Measurements from ENCODE around the gene AMPD1.

The AMPD1 gene

GRCh38 chr1:114696810-114697209 lies 1.5 kb upstream of the AMPD1 start:
- DNase-seq: no peak
- Histone ChIP-seq H3K27me3 (replicated peaks) (no peaks in the 10 kb centered on the region), H3K36me3 (replicated peaks) (no peaks in the 10 kb centered on the region), H3K4me3 (ENCODE audit: low read depth, low read length) (no peak overlapping the region), H3K27ac (no peak overlapping the region)
- no peak for TF ChIP-seq CTCF (IDR thresholded peaks at IDR 0.05; ENCODE audit: low read depth, low read length, missing control alignments)
- in situ Hi-C loops (cut with HindIII; ENCODE audit: low pct_ligation_motif_present, low sequenced_read_pairs): no loop called here

- Histone ChIP-seq H3K4me3 (ENCODE audit: low read depth, low read length) (no peak overlapping the region), H3K36me3 (replicated peaks) (no peaks in the 10 kb centered on the region), H3K27me3 (replicated peaks) (no peaks in the 10 kb centered on the region), H3K27ac (no peak overlapping the region)
- TF ChIP-seq CTCF (IDR thresholded peaks at IDR 0.05; ENCODE audit: low read depth, low read length, missing control alignments): no peak
- no peak for DNase-seq
- in situ Hi-C loops (cut with HindIII; ENCODE audit: low pct_ligation_motif_present, low sequenced_read_pairs): no loop called here
Measured at GRCh38 chr1:114694540-114695310, 621 bp downstream of the AMPD1 start.

GRCh38 chr1:114692947-114693346 lies 2.4 kb downstream of the AMPD1 start:
- DNase-seq: no peak
- Histone ChIP-seq H3K27ac (no peak overlapping the region), H3K4me3 (ENCODE audit: low read depth, low read length) (no peak overlapping the region), H3K27me3 (replicated peaks) (no peaks in the 10 kb centered on the region), H3K36me3 (replicated peaks) (no peaks in the 10 kb centered on the region)
- no peak for TF ChIP-seq CTCF (IDR thresholded peaks at IDR 0.05; ENCODE audit: low read depth, low read length, missing control alignments)
- in situ Hi-C loops (cut with HindIII; ENCODE audit: low pct_ligation_motif_present, low sequenced_read_pairs): no loop called here

GRCh38 chr1:114691061-114691460 lies 4.3 kb downstream of the AMPD1 start:
- DNase-seq: no peak
- Histone ChIP-seq H3K36me3 (replicated peaks) (no peaks in the 10 kb centered on the region), H3K27ac (no peak overlapping the region), H3K27me3 (replicated peaks) (peaks cover 2% of the 10 kb centered on the region), H3K4me3 (ENCODE audit: low read depth, low read length) (no peak overlapping the region)
- in situ Hi-C loops (cut with HindIII; ENCODE audit: low pct_ligation_motif_present, low sequenced_read_pairs): no loop called here
- no peak for TF ChIP-seq CTCF (IDR thresholded peaks at IDR 0.05; ENCODE audit: low read depth, low read length, missing control alignments)

GRCh38 chr1:114690148-114690547 lies 5.2 kb downstream of the AMPD1 start:
- no peaks in the 10 kb centered on the region for H3K36me3 ChIP-seq (replicated peaks)
- DNase-seq: no peak
- no peak for TF ChIP-seq CTCF (IDR thresholded peaks at IDR 0.05; ENCODE audit: low read depth, low read length, missing control alignments)
- in situ Hi-C loops (cut with HindIII; ENCODE audit: low pct_ligation_motif_present, low sequenced_read_pairs): no loop called here
- no peak overlapping the region for H3K4me3 ChIP-seq (ENCODE audit: low read depth, low read length)
- H3K27ac ChIP-seq: no peak overlapping the region
- peaks cover 2% of the 10 kb centered on the region for H3K27me3 ChIP-seq (replicated peaks)

- Histone ChIP-seq H3K36me3 (replicated peaks) (no peaks in the 10 kb centered on the region), H3K4me3 (ENCODE audit: low read depth, low read length) (no peak overlapping the region), H3K27ac (no peak overlapping the region), H3K27me3 (replicated peaks) (peaks cover 2% of the 10 kb centered on the region)
- TF ChIP-seq CTCF (IDR thresholded peaks at IDR 0.05; ENCODE audit: low read depth, low read length, missing control alignments): no peak
- DNase-seq: no peak
- in situ Hi-C loops (cut with HindIII; ENCODE audit: low pct_ligation_motif_present, low sequenced_read_pairs): no loop called here
Measured at GRCh38 chr1:114688526-114688925, 6.8 kb downstream of the AMPD1 start.

Measured in brain microvascular endothelial cell (primary cell).